OCI-LY7 (cell line): ENCODE results near the gene ARHGAP24. TPM values are rescaled to one million over a fixed set of nuclear protein-coding genes. Genes with fewer than 3 reads are reported as not detected.

ENCODE experiments used
- BruUV-seq: library from RNA; stranded (reverse); fragments of 400-500 nt; replicated peaks from 2 replicates; lab custom pipeline; 2021; lab: Mats Ljungman, UMichigan
- CTCF ChIA-PET: fragments of 300-600 bp; sonication (Branson Sonifier 250); formaldehyde crosslinking; loops from one replicate; lab custom pipeline; 2022; ENCODE audit warnings: antibody characterized with exemption; ENCODE audit not compliant: unreplicated experiment; lab: Charles Lee
- POLR2A ChIA-PET: fragments of 300-600 bp; sonication (Branson Sonifier 250); formaldehyde crosslinking; loops from one replicate; lab custom pipeline; 2022; ENCODE audit warnings: antibody characterized with exemption; lab: Charles Lee
- DNase-seq: peaks from one replicate; pipeline ENCODE4 v3.0.0-alpha.2; 2015; ENCODE audit warnings: low spot score
- H2AFZ ChIP-seq: fragments of 200-600 bp; sonication (generic), shearing (Covaris generic); 2 replicates; pipeline ENCODE4 v1.6.1; 2014; ENCODE audit warnings: mild to moderate bottlenecking, antibody characterized with exemption, low read length, moderate library complexity
- H3K27ac ChIP-seq: fragments of 200-600 bp; sonication (generic); 2 replicates; pipeline ENCODE4 v1.5.1; 2014; ENCODE audit warnings: mixed run types, low read depth, mild to moderate bottlenecking, moderate library complexity, low read length, inconsistent platforms; ENCODE audit not compliant: poor library complexity, severe bottlenecking
- H3K36me3 ChIP-seq: fragments of 200-600 bp; sonication (generic); 2 replicates; pipeline ENCODE4 v1.6.1; 2014; ENCODE audit warnings: mild to moderate bottlenecking, antibody characterized with exemption, low read length, moderate library complexity, mixed read lengths; ENCODE audit not compliant: insufficient read depth
- H3K4me1 ChIP-seq: fragments of 200-600 bp; sonication (generic); 2 replicates; pipeline ENCODE4 v1.5.1; 2014; ENCODE audit warnings: mild to moderate bottlenecking, low read length; ENCODE audit not compliant: insufficient read depth, poor library complexity, severe bottlenecking
- H3K4me2 ChIP-seq: fragments of 200-600 bp; sonication (generic); 2 replicates; pipeline ENCODE4 v1.6.1; 2014; ENCODE audit warnings: mild to moderate bottlenecking, low read length
- H3K4me3 ChIP-seq: fragments of 200-600 bp; sonication (generic); 2 replicates; pipeline ENCODE4 v1.5.1; 2014; ENCODE audit warnings: mild to moderate bottlenecking, low read depth, low read length; ENCODE audit not compliant: poor library complexity, severe bottlenecking
- H3K79me2 ChIP-seq: fragments of 200-600 bp; sonication (generic); 2 replicates; pipeline ENCODE4 v1.6.1; 2016; ENCODE audit warnings: low read depth, mild to moderate bottlenecking, low read length, moderate library complexity, mixed read lengths; ENCODE audit not compliant: insufficient read depth
- H3K9me2 ChIP-seq: fragments of 200-600 bp; sonication (generic); 2 replicates; pipeline ENCODE4 v1.6.1; 2016; ENCODE audit warnings: mild to moderate bottlenecking, low read length, mixed read lengths; ENCODE audit not compliant: insufficient read depth
- H3K9me3 ChIP-seq: fragments of 200-600 bp; sonication (generic); 2 replicates; pipeline ENCODE4 v1.6.1; 2014; ENCODE audit warnings: mild to moderate bottlenecking, mixed run types, low read length, mixed read lengths
- H4K20me1 ChIP-seq: fragments of 200-600 bp; sonication (generic); 2 replicates; pipeline ENCODE4 v1.6.1; 2014; ENCODE audit warnings: mild to moderate bottlenecking, antibody characterized with exemption, low read length, moderate library complexity, mixed read lengths; ENCODE audit not compliant: insufficient read depth
- CTCF ChIP-seq: fragments of 200-600 bp; sonication (generic); conservative IDR thresholded peaks from 2 replicates; pipeline ENCODE4 v1.5.1; 2014; ENCODE audit warnings: mild to moderate bottlenecking, antibody characterized with exemption, low read length, moderate library complexity, mixed read lengths
- EZH2phosphoT487 ChIP-seq: fragments of 200-600 bp; sonication (generic); IDR thresholded peaks from 2 replicates; pipeline ENCODE4 v1.6.1; 2018; ENCODE audit warnings: low read depth, borderline replicate concordance, mild to moderate bottlenecking, mixed run types, antibody characterized with exemption, low read length, moderate library complexity, mixed read lengths
- intact Hi-C: fragments of 100-400 bp; cut with micrococcal nuclease; formaldehyde crosslinking; loops from one replicate; pipeline ENCODE4 v1.10.0; 2022; ENCODE audit not compliant: unreplicated experiment
- total RNA-seq, 2 experiments: library from RNA; depleted of rRNA in 1 of 2; stranded (reverse); fragments of >200 nt in 1 of 2; shearing (Covaris generic) in 1 of 2; gene quantifications; 2 replicates each; pipeline ENCODE4 v1.2.3, GENCODE V29; 2014 to 2022

Gene ARHGAP24
- total RNA-seq, 2 experiments from 2014 or later: 0.88 to 4.4 TPM

- no peak for DNase-seq
- H3K4me1 ChIP-seq: no peaks in the 10 kb centered on the region
- H2AFZ ChIP-seq: no peak overlapping the region
- H3K27ac ChIP-seq: no peak overlapping the region
- intact Hi-C loops: no loop called here
- H3K4me3 ChIP-seq: no peak overlapping the region
- ChIA-PET POLR2A (interaction anchor here (0.6 kb wide), 2 partner anchors 19 to 452 kb away, joined by 3 to 4 read pairs; no protein-coding TSS in a partner anchor), CTCF (no interaction called here)
- no peak overlapping the region for H3K4me2 ChIP-seq
- no TSS peak for BruUV-seq
- no peaks in the 10 kb centered on the region for H3K79me2 ChIP-seq
- TF ChIP-seq CTCF (no peak), EZH2phosphoT487 (no peak)
- H4K20me1 ChIP-seq: no peaks in the 10 kb centered on the region
- H3K9me3 ChIP-seq: no peaks in the 10 kb centered on the region
- H3K36me3 ChIP-seq: no peaks in the 10 kb centered on the region
- H3K9me2 ChIP-seq: no peaks in the 10 kb centered on the region
Observed at GRCh38 chr4:85579942-85580341, 105.0 kb downstream of the ARHGAP24 start.

GRCh38 chr4:85580489-85580888, 105.5 kb downstream of the ARHGAP24 start:
- BruUV-seq: no TSS peak
- ChIA-PET POLR2A (interaction anchor here (0.5 to 0.8 kb wide), 4 partner anchors 19 to 32 kb away, joined by 3 to 5 read pairs (median 4); no protein-coding TSS in a partner anchor), CTCF (no interaction called here)
- Histone ChIP-seq H3K4me1 (no peaks in the 10 kb centered on the region), H3K27ac (no peak overlapping the region), H3K36me3 (no peaks in the 10 kb centered on the region), H3K4me2 (no peak overlapping the region), H3K9me2 (no peaks in the 10 kb centered on the region), H4K20me1 (no peaks in the 10 kb centered on the region), H3K79me2 (no peaks in the 10 kb centered on the region), H2AFZ (no peak overlapping the region), H3K4me3 (no peak overlapping the region), H3K9me3 (no peaks in the 10 kb centered on the region)
- intact Hi-C loops: no loop called here
- DNase-seq: no peak
- no peak for TF ChIP-seq CTCF
- no peak for TF ChIP-seq EZH2phosphoT487

DNA sequence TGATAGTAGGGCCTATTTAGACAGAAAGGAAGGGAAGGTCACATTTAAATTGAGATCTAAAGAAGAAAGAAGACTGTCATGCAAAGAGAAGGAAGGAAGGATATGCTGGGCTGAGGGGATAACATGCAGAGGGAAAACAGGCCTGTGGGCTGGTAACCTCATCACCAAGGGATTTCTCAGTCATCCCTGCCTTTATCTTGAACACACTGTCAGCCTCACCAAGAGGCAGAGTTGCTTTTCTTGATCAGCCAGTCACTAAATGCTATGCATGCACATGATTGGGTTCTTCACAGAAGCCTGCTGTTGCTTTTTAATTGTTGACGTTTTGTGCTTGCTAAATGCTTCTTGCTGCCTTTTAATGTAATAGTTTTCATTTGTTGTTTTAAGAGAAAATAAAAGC, 113.0 kb downstream of the ARHGAP24 start:
- Histone ChIP-seq H3K9me3 (no peaks in the 10 kb centered on the region), H4K20me1 (no peaks in the 10 kb centered on the region), H3K27ac (no peak overlapping the region), H3K4me1 (no peaks in the 10 kb centered on the region), H3K79me2 (no peaks in the 10 kb centered on the region), H3K4me3 (no peak overlapping the region), H2AFZ (no peak overlapping the region), H3K36me3 (no peaks in the 10 kb centered on the region), H3K4me2 (no peak overlapping the region), H3K9me2 (no peaks in the 10 kb centered on the region)
- TF ChIP-seq CTCF: no peak
- no peak for TF ChIP-seq EZH2phosphoT487
- DNase-seq: no peak
- no TSS peak for BruUV-seq
- intact Hi-C loops: no loop called here
- ChIA-PET POLR2A (no interaction called here), CTCF (no interaction called here)
